ENCODE data around the gene CMTM6.
"Not testable (repeated sequence)": the region's sequence is repeated elsewhere in the genome, so short reads cannot be mapped to it uniquely, and the experiment has no call there.

The CMTM6 gene

DNA sequence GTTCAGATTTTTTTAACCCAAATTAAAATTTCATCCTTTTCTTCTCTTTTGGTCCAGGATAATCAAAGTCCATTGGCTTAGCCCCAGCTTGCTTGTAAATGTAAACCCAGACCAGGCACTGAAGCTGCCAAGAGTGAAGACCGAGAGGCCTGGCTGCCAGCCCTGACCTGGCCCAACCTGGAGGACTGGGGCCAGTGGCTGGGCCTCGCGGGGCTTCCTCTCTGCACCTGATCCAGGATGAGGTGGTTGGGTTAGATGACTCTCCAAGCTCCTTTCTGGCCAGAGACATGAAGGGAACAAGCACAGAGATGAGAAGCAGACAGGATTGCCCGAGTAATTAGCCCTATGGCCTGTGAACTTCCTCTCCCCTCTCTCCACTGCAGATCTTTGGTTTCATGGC, 50.6 kb downstream of the CMTM6 start:
- H3K4me1 ChIP-seq (ENCODE audit: insufficient read depth, low read length), result no peaks in the 10 kb centered on the region
- H3K4me3 ChIP-seq (ENCODE audit: low read depth in 1 of 2, low read length in 2 of 2), result no peak overlapping the region
- no peaks in the 10 kb centered on the region for H3K36me3 ChIP-seq (ENCODE audit: insufficient read depth, low read length)
- no peaks in the 10 kb centered on the region for H3K27me3 ChIP-seq (ENCODE audit: control insufficient read depth in 1 of 2, insufficient read depth in 2 of 2, low read length in 2 of 2)
- no peaks in the 10 kb centered on the region for H3K9me3 ChIP-seq (ENCODE audit: low read length)
- no peak overlapping the region for H3K9ac ChIP-seq (ENCODE audit: low read length)
- H3K27ac ChIP-seq (ENCODE audit: low read depth, low read length), result no peak overlapping the region

DNA sequence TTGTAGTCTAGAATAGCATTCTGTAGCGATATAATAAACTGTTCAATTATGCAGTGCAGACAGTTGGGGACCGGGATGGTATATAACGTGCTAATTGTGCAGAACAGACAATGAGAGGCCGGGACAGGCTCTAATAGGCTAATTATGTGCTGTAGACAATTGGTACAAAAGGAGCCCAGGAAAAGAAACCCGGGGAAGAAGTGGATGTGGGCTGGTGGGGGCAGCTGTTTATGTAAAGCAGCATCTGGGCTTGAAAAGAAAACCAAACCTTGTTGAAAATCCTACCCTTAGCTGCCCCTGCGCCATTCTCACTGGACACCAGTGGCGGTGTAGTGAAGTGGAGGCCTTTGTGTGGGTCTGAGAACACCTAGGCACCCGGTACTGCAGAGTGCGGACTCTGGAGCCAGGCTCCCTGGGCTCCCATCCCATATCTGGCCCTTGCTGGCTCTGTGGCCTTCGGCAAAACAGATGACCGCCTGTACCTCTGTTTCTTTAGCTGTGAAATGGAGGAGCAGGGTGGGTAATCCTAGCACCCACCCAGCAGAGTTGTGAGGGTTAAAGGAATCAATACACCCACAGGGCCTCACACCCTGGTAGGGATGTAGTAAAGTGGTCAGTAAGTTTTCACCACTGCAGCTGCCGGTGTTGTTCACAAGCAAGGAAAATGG, 51.5 kb downstream of the CMTM6 start:
- Histone ChIP-seq H3K9me3 (ENCODE audit: low read length) (no peaks in the 10 kb centered on the region), H3K27ac (ENCODE audit: low read depth, low read length) (no peak overlapping the region), H3K27me3 (ENCODE audit: control insufficient read depth in 1 of 2, insufficient read depth in 2 of 2, low read length in 2 of 2) (no peaks in the 10 kb centered on the region), H3K36me3 (ENCODE audit: insufficient read depth, low read length) (no peaks in the 10 kb centered on the region), H3K4me1 (ENCODE audit: insufficient read depth, low read length) (no peaks in the 10 kb centered on the region), H3K4me3 (ENCODE audit: low read depth in 1 of 2, low read length in 2 of 2) (no peak overlapping the region), H3K9ac (ENCODE audit: low read length) (no peak overlapping the region)

DNA sequence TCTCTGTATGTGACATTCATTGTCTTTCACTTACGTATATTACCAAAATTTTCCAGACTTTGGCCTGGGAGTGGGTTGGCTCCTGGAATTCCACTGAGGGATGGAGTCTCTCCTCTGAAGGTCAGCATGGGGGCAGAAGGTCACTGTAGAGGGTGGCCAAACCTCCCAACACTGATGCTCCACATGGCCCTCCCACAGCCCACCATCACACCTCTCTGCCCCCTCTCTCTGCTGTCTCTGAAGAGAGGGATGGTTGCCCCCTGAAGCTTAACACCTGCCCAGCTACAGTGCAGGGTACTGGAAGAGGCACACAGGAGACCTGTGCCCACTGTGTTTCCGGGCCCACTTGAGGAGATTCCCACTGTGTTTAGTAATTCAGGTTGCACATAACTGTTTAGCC, 52.2 kb downstream of the CMTM6 start:
- H3K9ac ChIP-seq (ENCODE audit: low read length), result no peak overlapping the region
- H3K27ac ChIP-seq (ENCODE audit: low read depth, low read length), result no peak overlapping the region
- no peaks in the 10 kb centered on the region for H3K27me3 ChIP-seq (ENCODE audit: control insufficient read depth in 1 of 2, insufficient read depth in 2 of 2, low read length in 2 of 2)
- no peaks in the 10 kb centered on the region for H3K36me3 ChIP-seq (ENCODE audit: insufficient read depth, low read length)
- no peak overlapping the region for H3K4me3 ChIP-seq (ENCODE audit: low read depth in 1 of 2, low read length in 2 of 2)
- H3K4me1 ChIP-seq (ENCODE audit: insufficient read depth, low read length), result no peaks in the 10 kb centered on the region
- no peaks in the 10 kb centered on the region for H3K9me3 ChIP-seq (ENCODE audit: low read length)

DNA sequence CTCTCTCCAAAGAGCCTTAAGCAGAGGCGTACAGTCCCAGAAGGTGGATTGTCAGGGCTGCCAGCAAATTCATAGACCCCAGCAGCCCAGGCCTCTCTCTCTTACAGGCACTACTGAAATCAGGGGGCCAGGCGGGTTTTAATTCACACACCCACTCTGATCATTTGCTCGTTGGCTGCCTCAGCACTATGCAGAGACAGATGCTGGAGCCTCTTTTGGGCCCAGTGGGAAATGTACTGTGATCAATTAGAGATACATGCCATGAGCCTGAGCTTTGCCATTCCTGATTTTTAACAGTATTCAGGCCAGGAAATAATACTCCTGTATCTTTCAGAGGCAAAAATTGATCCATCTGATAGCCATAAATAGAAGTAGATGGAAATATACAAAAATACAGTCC, 53.0 kb downstream of the CMTM6 start:
- H3K9ac ChIP-seq (ENCODE audit: low read length), result no peak overlapping the region
- no peak overlapping the region for H3K27ac ChIP-seq (ENCODE audit: low read depth, low read length)
- no peaks in the 10 kb centered on the region for H3K9me3 ChIP-seq (ENCODE audit: low read length)
- no peaks in the 10 kb centered on the region for H3K4me1 ChIP-seq (ENCODE audit: insufficient read depth, low read length)
- H3K4me3 ChIP-seq (ENCODE audit: low read depth in 1 of 2, low read length in 2 of 2), result no peak overlapping the region
- no peaks in the 10 kb centered on the region for H3K36me3 ChIP-seq (ENCODE audit: insufficient read depth, low read length)
- no peaks in the 10 kb centered on the region for H3K27me3 ChIP-seq (ENCODE audit: control insufficient read depth in 1 of 2, insufficient read depth in 2 of 2, low read length in 2 of 2)

DNA sequence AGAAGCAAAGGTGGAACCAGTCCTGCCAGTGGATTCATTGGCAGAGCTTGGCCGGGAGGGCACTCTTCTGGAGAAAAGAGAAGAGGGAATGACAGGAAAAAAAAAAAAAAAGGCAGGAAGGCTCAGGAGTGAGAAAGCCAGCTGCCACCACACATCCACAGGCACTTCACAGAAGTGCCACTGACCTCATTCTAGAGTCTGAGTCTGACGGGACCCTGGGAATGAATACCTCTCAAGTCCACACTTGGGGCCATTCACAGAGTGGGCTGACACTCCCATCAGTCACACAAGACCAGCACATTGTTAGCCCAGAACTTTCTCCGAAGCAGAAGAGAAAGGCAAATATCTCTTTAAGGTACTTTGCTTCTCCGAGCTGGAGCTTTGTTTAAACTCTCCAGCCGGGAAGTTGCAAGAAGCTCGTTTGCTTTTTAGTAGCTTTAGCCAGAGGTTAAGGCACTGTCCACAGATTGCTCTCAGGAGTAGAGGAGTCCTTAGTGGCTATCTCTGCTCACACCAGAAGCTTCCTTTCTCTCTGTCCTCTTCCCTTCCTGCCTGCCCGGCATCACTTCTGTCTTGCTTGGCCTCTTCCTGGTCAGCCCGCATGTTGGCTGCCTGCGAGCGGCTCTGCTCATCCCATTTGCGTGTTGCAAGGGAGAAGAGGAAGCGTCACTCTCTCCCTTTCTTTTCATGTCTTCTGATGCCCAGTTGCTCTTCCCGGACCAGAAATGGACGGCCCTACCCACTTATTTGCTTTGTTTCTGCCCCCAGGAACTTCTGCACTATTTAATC, 53.8 kb downstream of the CMTM6 start:
- H3K9ac ChIP-seq (ENCODE audit: low read length), result no peak overlapping the region
- no peaks in the 10 kb centered on the region for H3K9me3 ChIP-seq (ENCODE audit: low read length)
- no peaks in the 10 kb centered on the region for H3K36me3 ChIP-seq (ENCODE audit: insufficient read depth, low read length)
- H3K27me3 ChIP-seq (ENCODE audit: control insufficient read depth in 1 of 2, insufficient read depth in 2 of 2, low read length in 2 of 2), result no peaks in the 10 kb centered on the region
- H3K4me1 ChIP-seq (ENCODE audit: insufficient read depth, low read length), result no peaks in the 10 kb centered on the region
- H3K27ac ChIP-seq (ENCODE audit: low read depth, low read length), result no peak overlapping the region
- H3K4me3 ChIP-seq (ENCODE audit: low read depth in 1 of 2, low read length in 2 of 2), result no peak overlapping the region

DNA sequence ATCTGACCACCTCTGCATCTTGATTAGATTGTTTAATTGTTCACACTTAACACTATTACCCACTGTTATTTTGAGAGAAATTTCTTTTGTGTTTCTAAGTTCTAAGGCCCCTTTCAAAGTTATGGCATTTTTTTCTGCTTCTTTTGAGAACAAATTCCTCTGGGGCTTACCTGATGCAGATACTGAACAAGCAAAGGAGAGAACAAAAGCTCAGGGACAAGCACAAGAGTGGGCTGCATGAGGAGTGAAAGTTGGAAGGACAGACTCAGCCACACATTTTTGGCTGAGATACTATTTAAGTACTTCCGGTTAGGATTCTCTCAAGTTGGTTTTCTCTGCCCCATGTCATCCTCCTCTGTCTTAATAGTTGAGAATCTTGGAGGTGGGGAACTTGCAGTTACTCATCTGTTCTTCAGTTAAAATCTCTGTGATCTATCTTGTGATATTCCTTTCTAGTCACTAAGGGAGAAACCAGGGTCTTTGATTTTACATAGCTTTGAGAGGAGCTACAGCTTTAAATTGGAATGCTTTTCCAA, 54.7 kb downstream of the CMTM6 start:
- no peaks in the 10 kb centered on the region for H3K36me3 ChIP-seq (ENCODE audit: insufficient read depth, low read length)
- H3K9ac ChIP-seq (ENCODE audit: low read length), result no peak overlapping the region
- H3K4me1 ChIP-seq (ENCODE audit: insufficient read depth, low read length), result no peaks in the 10 kb centered on the region
- H3K27ac ChIP-seq (ENCODE audit: low read depth, low read length), result no peak overlapping the region
- H3K4me3 ChIP-seq (ENCODE audit: low read depth in 1 of 2, low read length in 2 of 2), result no peak overlapping the region
- no peaks in the 10 kb centered on the region for H3K9me3 ChIP-seq (ENCODE audit: low read length)
- H3K27me3 ChIP-seq (ENCODE audit: control insufficient read depth in 1 of 2, insufficient read depth in 2 of 2, low read length in 2 of 2), result no peaks in the 10 kb centered on the region

DNA sequence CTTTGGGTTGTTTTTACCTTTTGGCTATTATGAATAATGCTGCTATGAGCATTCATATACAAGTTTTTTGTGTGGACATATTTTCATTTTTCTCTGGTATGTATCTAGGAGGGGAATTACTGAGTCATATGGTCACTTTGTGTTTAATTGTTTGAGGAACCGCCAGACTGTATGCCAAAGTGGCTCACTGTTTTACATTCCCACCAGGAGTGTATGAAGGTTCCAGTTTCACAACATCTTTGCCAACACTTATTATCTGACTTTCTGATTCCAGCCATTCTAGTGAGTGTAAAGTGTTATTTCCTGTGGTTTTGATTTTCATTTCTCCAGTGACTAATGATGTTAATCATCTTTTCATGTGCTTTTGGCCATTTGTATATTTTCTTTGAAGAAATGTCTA, 59.2 kb downstream of the CMTM6 start:
- H3K27ac ChIP-seq (ENCODE audit: low read depth, low read length), result no peak overlapping the region

DNA sequence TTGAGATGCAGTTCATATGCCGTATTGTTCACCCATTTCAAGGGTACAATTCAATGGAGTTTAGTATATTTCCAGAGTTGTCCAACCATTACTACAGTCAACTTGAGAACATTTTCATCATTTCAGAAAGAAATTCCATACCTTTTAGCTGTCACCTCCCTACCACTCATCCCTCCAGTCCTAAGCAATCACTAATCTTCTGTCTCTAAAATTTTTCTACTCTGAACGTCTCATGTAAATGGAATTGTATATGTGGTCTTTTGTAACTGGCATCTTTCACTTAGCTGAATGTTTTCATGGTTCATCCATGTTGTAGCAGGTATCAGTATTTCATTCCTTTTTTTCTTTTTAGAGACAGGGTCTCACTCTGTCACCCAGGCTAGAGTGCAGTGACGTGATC, 59.9 kb downstream of the CMTM6 start:
- H3K4me1 ChIP-seq (ENCODE audit: insufficient read depth, low read length), result no peaks in the 10 kb centered on the region
- no peak overlapping the region for H3K9ac ChIP-seq (ENCODE audit: low read length)
- H3K36me3 ChIP-seq (ENCODE audit: insufficient read depth, low read length), result no peaks in the 10 kb centered on the region
- H3K27me3 ChIP-seq (ENCODE audit: control insufficient read depth in 1 of 2, insufficient read depth in 2 of 2, low read length in 2 of 2), result no peaks in the 10 kb centered on the region
- H3K9me3 ChIP-seq (ENCODE audit: low read length), result no peaks in the 10 kb centered on the region
- no peak overlapping the region for H3K27ac ChIP-seq (ENCODE audit: low read depth, low read length)
- no peak overlapping the region for H3K4me3 ChIP-seq (ENCODE audit: low read depth in 1 of 2, low read length in 2 of 2)

More for the DNA sequence above, 59.2 kb downstream of the CMTM6 start:
- H3K9me3 ChIP-seq (ENCODE audit: low read length), result no peaks in the 10 kb centered on the region
- H3K36me3 ChIP-seq (ENCODE audit: insufficient read depth, low read length), result no peaks in the 10 kb centered on the region
- H3K9ac ChIP-seq (ENCODE audit: low read length), result no peak overlapping the region
- H3K27me3 ChIP-seq (ENCODE audit: control insufficient read depth in 1 of 2, insufficient read depth in 2 of 2, low read length in 2 of 2), result no peaks in the 10 kb centered on the region
- no peaks in the 10 kb centered on the region for H3K4me1 ChIP-seq (ENCODE audit: insufficient read depth, low read length)
- no peak overlapping the region for H3K4me3 ChIP-seq (ENCODE audit: low read depth in 1 of 2, low read length in 2 of 2)

DNA sequence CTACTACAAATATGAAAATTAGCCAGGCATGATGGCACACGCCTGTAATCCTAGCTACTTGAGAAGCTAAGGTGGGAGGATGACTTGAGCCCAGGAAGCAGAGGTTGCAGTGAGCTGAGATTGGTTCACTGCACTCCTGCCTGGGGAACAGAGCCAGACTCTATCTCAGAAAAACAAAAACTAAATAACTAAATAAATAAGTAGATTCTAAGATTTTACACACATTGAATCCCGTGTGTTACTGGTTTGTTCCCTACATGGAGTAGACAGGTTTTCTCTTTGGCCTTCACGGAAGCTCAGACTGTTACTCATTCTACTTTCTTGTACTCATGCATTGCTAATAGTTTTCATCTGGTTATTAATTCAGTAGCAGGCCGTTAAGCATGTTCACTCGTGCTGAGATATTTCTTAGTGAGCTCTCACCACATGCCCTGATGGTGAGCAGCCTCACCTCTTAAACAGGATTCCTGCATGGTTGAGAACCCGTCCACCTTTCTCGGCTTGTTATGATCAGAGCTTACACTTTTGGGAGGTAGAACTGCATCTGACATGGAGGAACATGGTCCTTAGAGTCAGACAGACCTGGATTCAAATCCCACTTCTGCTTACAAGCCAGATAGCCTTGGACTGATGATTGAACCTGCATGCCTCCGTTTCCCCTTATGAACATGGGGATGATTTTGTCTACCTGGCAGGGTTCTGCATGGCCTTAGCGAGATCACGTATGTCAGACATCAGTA, 61.9 kb downstream of the CMTM6 start:
- Histone ChIP-seq H3K27me3 (ENCODE audit: control insufficient read depth in 1 of 2, insufficient read depth in 2 of 2, low read length in 2 of 2) (no peaks in the 10 kb centered on the region), H3K9me3 (ENCODE audit: low read length) (no peaks in the 10 kb centered on the region), H3K36me3 (ENCODE audit: insufficient read depth, low read length) (no peaks in the 10 kb centered on the region), H3K4me3 (ENCODE audit: low read depth in 1 of 2, low read length in 2 of 2) (no peak overlapping the region), H3K27ac (ENCODE audit: low read depth, low read length) (no peak overlapping the region), H3K4me1 (ENCODE audit: insufficient read depth, low read length) (peaks cover 8% of the 10 kb centered on the region), H3K9ac (ENCODE audit: low read length) (no peak overlapping the region)

DNA sequence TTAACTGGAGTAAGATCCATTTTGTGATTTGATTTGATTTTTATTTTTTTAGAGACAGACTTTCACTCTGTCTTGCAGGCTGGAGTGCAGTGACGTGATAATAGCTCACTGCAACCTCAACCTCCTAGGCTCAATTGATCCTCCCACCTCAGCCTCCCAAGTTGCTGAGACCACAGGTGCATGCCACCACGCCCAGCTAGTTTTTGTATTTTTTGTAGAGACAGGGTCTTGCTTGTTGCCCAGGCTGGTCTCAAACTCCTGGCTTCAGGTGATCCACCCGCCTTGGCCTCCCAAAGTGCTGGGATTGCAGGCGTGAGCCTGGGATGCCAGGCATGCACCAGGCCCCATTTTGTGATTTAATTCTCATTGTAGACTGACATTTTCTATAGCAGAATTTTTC, 63.2 kb downstream of the CMTM6 start:
- H3K27ac ChIP-seq (ENCODE audit: low read depth, low read length); H3K9ac ChIP-seq (ENCODE audit: low read length); H3K9me3 ChIP-seq (ENCODE audit: low read length); H3K4me3 ChIP-seq (ENCODE audit: low read depth in 1 of 2, low read length in 2 of 2); H3K4me1 ChIP-seq (ENCODE audit: insufficient read depth, low read length); H3K27me3 ChIP-seq (ENCODE audit: control insufficient read depth in 1 of 2, insufficient read depth in 2 of 2, low read length in 2 of 2); H3K36me3 ChIP-seq (ENCODE audit: insufficient read depth, low read length): not testable (repeated sequence)

DNA sequence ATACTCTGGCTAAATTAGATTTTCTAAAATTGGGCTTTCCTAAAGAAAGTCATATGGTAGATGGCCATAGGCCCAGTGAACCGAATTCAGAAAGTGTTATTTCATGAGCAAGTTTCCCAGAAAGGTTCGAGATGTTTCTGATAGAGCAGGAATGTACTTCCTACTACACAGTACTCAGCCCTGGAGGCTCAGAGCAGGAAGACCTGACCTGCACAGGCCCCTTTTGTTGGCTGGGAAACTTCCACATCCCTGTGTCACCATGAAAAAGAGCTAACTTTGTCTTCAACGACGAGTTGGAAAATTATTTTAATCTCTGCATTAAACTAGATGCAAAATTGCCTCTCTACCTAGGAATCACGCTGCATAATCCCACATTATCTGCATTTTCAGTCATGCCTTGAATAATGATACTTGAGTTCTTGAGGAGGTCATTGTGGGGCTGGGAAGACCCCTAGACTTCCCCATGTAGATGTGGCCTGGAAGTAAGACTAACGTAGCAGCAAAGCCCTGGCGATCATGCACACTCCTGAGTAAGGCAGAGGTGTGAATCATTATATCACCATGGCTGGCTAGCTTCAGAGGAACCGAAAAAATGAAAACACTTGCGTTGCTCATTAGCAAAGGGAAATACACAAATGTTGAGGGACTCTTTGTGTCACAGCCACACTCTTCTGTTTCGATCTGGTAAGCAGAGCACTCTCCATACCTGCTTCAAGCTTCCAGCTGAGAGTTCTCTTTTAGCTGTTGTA, 63.9 kb downstream of the CMTM6 start:
- Histone ChIP-seq H3K27ac (ENCODE audit: low read depth, low read length) (no peak overlapping the region), H3K4me1 (ENCODE audit: insufficient read depth, low read length) (peaks cover 8% of the 10 kb centered on the region), H3K4me3 (ENCODE audit: low read depth in 1 of 2, low read length in 2 of 2) (no peak overlapping the region), H3K9me3 (ENCODE audit: low read length) (no peaks in the 10 kb centered on the region), H3K27me3 (ENCODE audit: control insufficient read depth in 1 of 2, insufficient read depth in 2 of 2, low read length in 2 of 2) (no peaks in the 10 kb centered on the region), H3K9ac (ENCODE audit: low read length) (no peak overlapping the region), H3K36me3 (ENCODE audit: insufficient read depth, low read length) (no peaks in the 10 kb centered on the region)

All from muscle layer of colon (tissue), 2 donors.